ENCODE results near the gene C6. TPM values are rescaled to one million over a fixed set of nuclear protein-coding genes. Genes with fewer than 3 reads are reported as not detected.

Gene C6
- total and polyA plus RNA-seq, 2 of the 8 experiments (the other 6 are each of a cell fraction or from before 2014, with no cell fraction given) = not detected

DNA sequence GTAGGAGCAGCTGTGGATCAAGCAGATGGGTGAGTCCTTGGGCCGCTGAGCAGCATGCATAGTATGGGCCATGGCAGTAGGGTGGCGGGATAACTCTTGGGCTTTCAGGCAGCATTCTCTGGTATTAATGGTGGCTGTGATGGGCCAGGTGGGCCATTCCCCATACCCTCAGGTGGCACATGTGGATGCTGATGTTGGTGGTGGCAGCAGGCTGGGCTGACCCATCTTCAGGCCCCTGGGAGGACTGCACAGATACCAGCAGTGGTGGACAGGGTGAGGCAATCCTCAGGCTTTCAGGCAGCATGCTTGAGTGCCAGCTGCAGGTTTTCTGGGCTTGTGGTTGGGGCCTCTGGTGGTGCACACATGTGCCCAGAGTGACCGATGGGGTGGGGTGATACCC is 27.1 kb upstream of the C6 start (continued):
- TF ChIP-seq KDM1A (IDR thresholded peaks at IDR 0.05; ENCODE audit: borderline replicate concordance, low read length) (no peak), SUZ12 (IDR thresholded peaks at IDR 0.05; ENCODE audit: low read length) (no peak), KDM4A (IDR thresholded peaks at IDR 0.05; ENCODE audit: low read depth, low read length, severe bottlenecking) (no peak)

Data from H1 (cell line).